Smooth muscle cell (in vitro differentiated cells): ENCODE measurements around the gene CCM2L. TPM values are rescaled to one million over a fixed set of nuclear protein-coding genes. Genes with fewer than 3 reads are reported as not detected.

Source experiments
- DNase-seq: peaks from one replicate; lab custom pipeline; 2025; ENCODE audit not compliant: unreplicated experiment; lab: John Stamatoyannopoulos, UW
- H2AFZ ChIP-seq: fragments of 200-600 bp; sonication (generic); 2 replicates; pipeline ENCODE4 v1.6.0; 2016; ENCODE audit warnings: antibody characterized with exemption, low read depth, mild to moderate bottlenecking
- H3F3A ChIP-seq: fragments of 200-600 bp; sonication (generic); 2 replicates; pipeline ENCODE4 v1.6.0; 2017; ENCODE audit warnings: antibody characterized with exemption, low read depth
- H3K27ac ChIP-seq: fragments of 200-600 bp; sonication (generic); 2 replicates; pipeline ENCODE4 v1.5.1; 2016; ENCODE audit warnings: low read depth, mild to moderate bottlenecking
- H3K27me3 ChIP-seq: fragments of 200-600 bp; sonication (generic); 2 replicates; pipeline ENCODE4 v1.6.1; 2016; ENCODE audit warnings: low read depth, mild to moderate bottlenecking
- H3K36me3 ChIP-seq: fragments of 200-600 bp; sonication (generic); 2 replicates; pipeline ENCODE4 v1.5.1; 2016; ENCODE audit warnings: low read depth
- H3K4me1 ChIP-seq: fragments of 200-600 bp; sonication (generic); 2 replicates; pipeline ENCODE4 v1.5.1; 2016; ENCODE audit warnings: low read depth
- H3K4me2 ChIP-seq: fragments of 200-600 bp; sonication (generic); 2 replicates; pipeline ENCODE4 v1.6.0; 2016; ENCODE audit warnings: mild to moderate bottlenecking
- H3K4me3 ChIP-seq: fragments of 200-600 bp; sonication (generic); 2 replicates; pipeline ENCODE4 v1.5.1; 2016; ENCODE audit warnings: mild to moderate bottlenecking
- H3K79me2 ChIP-seq: fragments of 200-600 bp; sonication (generic); 2 replicates; pipeline ENCODE4 v1.6.0; 2016; ENCODE audit warnings: low read depth, mild to moderate bottlenecking
- H3K9ac ChIP-seq: fragments of 200-600 bp; sonication (generic); 2 replicates; pipeline ENCODE4 v1.6.0; 2016; ENCODE audit warnings: low read depth
- H3K9me3 ChIP-seq: fragments of 200-600 bp; sonication (generic); replicated peaks from 2 replicates; pipeline ENCODE4 v1.5.1; 2016; ENCODE audit warnings: low read depth
- H4K20me1 ChIP-seq: fragments of 200-600 bp; sonication (generic); 2 replicates; pipeline ENCODE4 v1.6.0; 2016; ENCODE audit warnings: low read depth
- CTCF ChIP-seq: fragments of 200-600 bp; sonication (generic); IDR thresholded peaks from 2 replicates; pipeline ENCODE4 v1.5.1; 2017; ENCODE audit warnings: borderline replicate concordance, mild to moderate bottlenecking, antibody characterized with exemption; ENCODE audit not compliant: insufficient read depth, poor library complexity, severe bottlenecking
- WGBS: methylation state at CpG from one replicate; pipeline ENCODE4 v1.1.7; 2016; ENCODE audit warnings: low lambda C conversion rate; 5-methylcytosine and 5-hydroxymethylcytosine counted together
- polyA plus RNA-seq: library from polyadenylated mRNA; unstranded; fragments of >200 nt; fragmentation: Nextera tagmentation; extraction: Ambion mirVana; gene quantifications from 2 replicates; pipeline ENCODE4 v1.2.1, GENCODE V29; 2016
- total RNA-seq: library from RNA; depleted of rRNA; stranded (reverse); fragments of >200 nt; gene quantifications from 2 replicates; pipeline ENCODE4 v1.2.3, GENCODE V29; 2014

CCM2L gene
- total and polyA plus RNA-seq, 2 experiments from 2014 or later, result 0.27 TPM; not detected in 1

- no peak for DNase-seq
- H3K4me3 ChIP-seq, result no peak overlapping the region
- peaks cover 6% of the 10 kb centered on the region for H3K4me1 ChIP-seq
- no peaks in the 10 kb centered on the region for H4K20me1 ChIP-seq
- no peak overlapping the region for H3K9ac ChIP-seq
- peaks cover 5% of the 10 kb centered on the region for H3K27me3 ChIP-seq
- no peak overlapping the region for H3K27ac ChIP-seq
- H3K36me3 ChIP-seq, result no peaks in the 10 kb centered on the region
- H2AFZ ChIP-seq, result no peak overlapping the region
- no peaks in the 10 kb centered on the region for H3K9me3 ChIP-seq
- no peak for TF ChIP-seq CTCF
- H3F3A ChIP-seq, result no peaks in the 10 kb centered on the region
- 93% methylated on average over 4 of the region's 4 CpGs for WGBS
- H3K79me2 ChIP-seq, result no peaks in the 10 kb centered on the region
- no peak overlapping the region for H3K4me2 ChIP-seq
Observed at GRCh38 chr20:31977080-31977479, 33.2 kb upstream of the CCM2L start.

GRCh38 chr20:31979713-31980426 lies 30.4 kb upstream of the CCM2L start:
- Histone ChIP-seq H3K79me2 (no peaks in the 10 kb centered on the region), H3K4me3 (no peak overlapping the region), H3F3A (no peaks in the 10 kb centered on the region), H3K4me1 (no peaks in the 10 kb centered on the region), H3K27ac (no peak overlapping the region), H3K27me3 (no peaks in the 10 kb centered on the region), H2AFZ (no peak overlapping the region), H3K9ac (no peak overlapping the region), H4K20me1 (no peaks in the 10 kb centered on the region), H3K9me3 (no peaks in the 10 kb centered on the region), H3K36me3 (no peaks in the 10 kb centered on the region), H3K4me2 (no peak overlapping the region)
- WGBS, result 71% methylated on average over 6 of the region's 6 CpGs
- TF ChIP-seq CTCF, result no peak
- no peak for DNase-seq

- Histone ChIP-seq H3K9ac (no peak overlapping the region), H4K20me1 (no peaks in the 10 kb centered on the region), H3K4me3 (no peak overlapping the region), H3K27ac (no peak overlapping the region), H2AFZ (no peak overlapping the region), H3K36me3 (no peaks in the 10 kb centered on the region), H3K4me1 (no peaks in the 10 kb centered on the region), H3F3A (no peaks in the 10 kb centered on the region), H3K9me3 (no peaks in the 10 kb centered on the region), H3K27me3 (no peaks in the 10 kb centered on the region), H3K4me2 (no peak overlapping the region), H3K79me2 (no peaks in the 10 kb centered on the region)
- 72% methylated on average over 2 of the region's 2 CpGs for WGBS
- no peak for TF ChIP-seq CTCF
- DNase-seq, result no peak
Observed at GRCh38 chr20:31981784-31982183, 28.5 kb upstream of the CCM2L start.

GRCh38 chr20:31984981-31985471 lies 25.2 kb upstream of the CCM2L start:
- Histone ChIP-seq H3K4me1 (no peaks in the 10 kb centered on the region), H3K27ac (no peak overlapping the region), H3K9ac (no peak overlapping the region), H3K36me3 (no peaks in the 10 kb centered on the region), H4K20me1 (no peaks in the 10 kb centered on the region), H3K79me2 (no peaks in the 10 kb centered on the region), H2AFZ (no peak overlapping the region), H3K4me3 (no peak overlapping the region), H3K27me3 (no peaks in the 10 kb centered on the region), H3K4me2 (no peak overlapping the region), H3F3A (no peaks in the 10 kb centered on the region), H3K9me3 (no peaks in the 10 kb centered on the region)
- WGBS, result 68% methylated on average over 6 of the region's 6 CpGs
- DNase-seq, result no peak
- no peak for TF ChIP-seq CTCF
